H7 (cell line): ENCODE data around the gene KDM5A. TPM values are rescaled to one million over a fixed set of nuclear protein-coding genes. Genes with fewer than 3 reads are reported as not detected.
"Not testable (repeated sequence)": the region's sequence is repeated elsewhere in the genome, so short reads cannot be mapped to it uniquely, and the experiment has no call there.

Experiments
- DNase-seq: peaks from one replicate; pipeline ENCODE4 v3.0.0; 2012
- H3K27me3 ChIP-seq: 2 replicates; pipeline ENCODE4 v1.6.0; 2011; ENCODE audit warnings: mild to moderate bottlenecking, low read length; ENCODE audit not compliant: control insufficient read depth, insufficient read depth
- H3K36me3 ChIP-seq: replicated peaks from 2 replicates; pipeline ENCODE4 v1.5.1; 2011; ENCODE audit warnings: low read length; ENCODE audit not compliant: control insufficient read depth, insufficient read depth
- H3K4me3 ChIP-seq: 2 replicates; pipeline ENCODE4 v1.5.1; 2011; ENCODE audit warnings: low read depth, mild to moderate bottlenecking, control low read depth, low read length, moderate library complexity; ENCODE audit not compliant: insufficient read depth
- total RNA-seq: library from RNA; depleted of rRNA; stranded (reverse); fragments of >200 nt; shearing (Covaris generic); gene quantifications from 2 replicates; pipeline ENCODE4 v1.2.3, GENCODE V29; 2014

The KDM5A gene
- total RNA-seq, 1 experiment from 2014 or later: 17.5 TPM

GRCh38 chr12:359091-359490 is 30.0 kb downstream of the KDM5A start:
- Histone ChIP-seq H3K27me3 (no peaks in the 10 kb centered on the region), H3K36me3 (peaks cover 9% of the 10 kb centered on the region), H3K4me3 (no peak overlapping the region)
- no peak for DNase-seq

GRCh38 chr12:356276-356988 is 32.7 kb downstream of the KDM5A start:
- no peak for DNase-seq
- Histone ChIP-seq H3K27me3 (no peaks in the 10 kb centered on the region), H3K36me3 (peaks cover 9% of the 10 kb centered on the region), H3K4me3 (no peak overlapping the region)

- not testable (repeated sequence) for DNase-seq
These were observed 37.9 kb downstream of the KDM5A start for GRCh38 chr12:351197-351596.

GRCh38 chr12:349625-350024 is 39.5 kb downstream of the KDM5A start:
- not testable (repeated sequence) for H3K36me3 ChIP-seq, H3K4me3 ChIP-seq, H3K27me3 ChIP-seq, DNase-seq

More at GRCh38 chr12:351197-351596, 37.9 kb downstream of the KDM5A start:
- not testable (repeated sequence) for H3K27me3 ChIP-seq, H3K36me3 ChIP-seq, H3K4me3 ChIP-seq

GRCh38 chr12:343036-343435 is 46.1 kb downstream of the KDM5A start:
- H3K27me3 ChIP-seq, DNase-seq, H3K4me3 ChIP-seq, H3K36me3 ChIP-seq: not testable (repeated sequence)

GRCh38 chr12:337039-337438 is 52.1 kb downstream of the KDM5A start:
- Histone ChIP-seq H3K27me3 (no peaks in the 10 kb centered on the region), H3K4me3 (no peak overlapping the region), H3K36me3 (peaks cover 3% of the 10 kb centered on the region)
- no peak for DNase-seq

- H3K36me3 ChIP-seq: peaks cover 3% of the 10 kb centered on the region
- no peak for DNase-seq
- H3K27me3 ChIP-seq: no peaks in the 10 kb centered on the region
- H3K4me3 ChIP-seq: no peak overlapping the region
These were observed 55.0 kb downstream of the KDM5A start for GRCh38 chr12:334125-334524.

- Histone ChIP-seq H3K36me3 (peaks cover 3% of the 10 kb centered on the region), H3K4me3 (no peak overlapping the region), H3K27me3 (no peaks in the 10 kb centered on the region)
- no peak for DNase-seq
These were observed 56.4 kb downstream of the KDM5A start for GRCh38 chr12:332581-333205.

- no peak for DNase-seq
- Histone ChIP-seq H3K36me3 (peaks cover 3% of the 10 kb centered on the region), H3K4me3 (no peak overlapping the region), H3K27me3 (no peaks in the 10 kb centered on the region)
These were observed 57.8 kb downstream of the KDM5A start for GRCh38 chr12:331287-331686.

GRCh38 chr12:325906-326305 is 63.2 kb downstream of the KDM5A start:
- peaks cover 7% of the 10 kb centered on the region for H3K36me3 ChIP-seq
- no peaks in the 10 kb centered on the region for H3K27me3 ChIP-seq
- DNase-seq: no peak
- H3K4me3 ChIP-seq: no peak overlapping the region

- H3K36me3 ChIP-seq: peaks cover 15% of the 10 kb centered on the region
- no peaks in the 10 kb centered on the region for H3K27me3 ChIP-seq
- no peak overlapping the region for H3K4me3 ChIP-seq
- no peak for DNase-seq
These were observed 65.6 kb downstream of the KDM5A start for GRCh38 chr12:323507-323906.

GRCh38 chr12:321606-322326 is 67.4 kb downstream of the KDM5A start:
- no peak for DNase-seq
- Histone ChIP-seq H3K27me3 (no peaks in the 10 kb centered on the region), H3K36me3 (peaks cover 21% of the 10 kb centered on the region), H3K4me3 (no peak overlapping the region)

GRCh38 chr12:318759-319515 is 70.2 kb downstream of the KDM5A start:
- no peaks in the 10 kb centered on the region for H3K27me3 ChIP-seq
- peaks cover 24% of the 10 kb centered on the region for H3K36me3 ChIP-seq
- no peak overlapping the region for H3K4me3 ChIP-seq
- no peak for DNase-seq

GRCh38 chr12:308511-308910 is 80.6 kb downstream of the KDM5A start:
- no peak for DNase-seq
- Histone ChIP-seq H3K36me3 (peaks cover 6% of the 10 kb centered on the region), H3K4me3 (no peak overlapping the region), H3K27me3 (no peaks in the 10 kb centered on the region)
